Effector CD8-positive, alpha-beta T cell (primary cell): Measurements from ENCODE around the gene PCDHGA6.
"Not testable (repeated sequence)": the region's sequence is repeated elsewhere in the genome, so short reads cannot be mapped to it uniquely, and the experiment has no call there.

Source experiments
- DNase-seq: peaks from one replicate; lab custom pipeline; 2025; lab: John Stamatoyannopoulos, UW

PCDHGA6 gene

GRCh38 chr5:141359790-141360426 is 13.8 kb upstream of the PCDHGA6 start, which contains the start of gene PCDHGB2:
TSS of gene PCDHGB2 (plus strand) at chr5:141359994. CDS start at chr5:141360136, 142 bp downstream.
- no peak for DNase-seq

DNA sequence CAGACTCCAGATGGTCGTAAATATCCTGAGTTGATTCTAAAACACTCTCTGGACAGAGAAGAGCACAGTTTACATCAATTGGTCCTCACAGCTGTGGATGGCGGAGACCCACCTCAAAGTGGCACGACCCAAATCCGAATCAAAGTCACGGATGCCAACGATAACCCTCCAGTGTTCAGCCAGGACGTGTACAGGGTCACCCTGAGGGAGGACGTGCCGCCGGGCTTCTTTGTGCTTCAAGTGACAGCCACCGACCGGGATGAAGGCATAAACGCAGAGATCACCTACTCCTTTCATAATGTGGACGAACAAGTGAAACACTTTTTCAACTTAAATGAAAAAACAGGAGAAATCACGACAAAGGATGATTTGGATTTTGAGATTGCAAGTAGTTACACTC is 13.0 kb upstream of the PCDHGA6 start:
- DNase-seq = no peak

GRCh38 chr5:141362719-141363118 is 11.0 kb upstream of the PCDHGA6 start:
- DNase-seq = no peak

- DNase-seq = no peak
Observed at GRCh38 chr5:141363952-141364660, 9.6 kb upstream of the PCDHGA6 start, which contains the start of gene PCDHGA5. TSS of gene PCDHGA5 (plus strand) at chr5:141364162. CDS start at chr5:141364331, 169 bp downstream.

- no peak for DNase-seq
Observed at GRCh38 chr5:141366016-141366896, 7.4 kb upstream of the PCDHGA6 start.

DNA sequence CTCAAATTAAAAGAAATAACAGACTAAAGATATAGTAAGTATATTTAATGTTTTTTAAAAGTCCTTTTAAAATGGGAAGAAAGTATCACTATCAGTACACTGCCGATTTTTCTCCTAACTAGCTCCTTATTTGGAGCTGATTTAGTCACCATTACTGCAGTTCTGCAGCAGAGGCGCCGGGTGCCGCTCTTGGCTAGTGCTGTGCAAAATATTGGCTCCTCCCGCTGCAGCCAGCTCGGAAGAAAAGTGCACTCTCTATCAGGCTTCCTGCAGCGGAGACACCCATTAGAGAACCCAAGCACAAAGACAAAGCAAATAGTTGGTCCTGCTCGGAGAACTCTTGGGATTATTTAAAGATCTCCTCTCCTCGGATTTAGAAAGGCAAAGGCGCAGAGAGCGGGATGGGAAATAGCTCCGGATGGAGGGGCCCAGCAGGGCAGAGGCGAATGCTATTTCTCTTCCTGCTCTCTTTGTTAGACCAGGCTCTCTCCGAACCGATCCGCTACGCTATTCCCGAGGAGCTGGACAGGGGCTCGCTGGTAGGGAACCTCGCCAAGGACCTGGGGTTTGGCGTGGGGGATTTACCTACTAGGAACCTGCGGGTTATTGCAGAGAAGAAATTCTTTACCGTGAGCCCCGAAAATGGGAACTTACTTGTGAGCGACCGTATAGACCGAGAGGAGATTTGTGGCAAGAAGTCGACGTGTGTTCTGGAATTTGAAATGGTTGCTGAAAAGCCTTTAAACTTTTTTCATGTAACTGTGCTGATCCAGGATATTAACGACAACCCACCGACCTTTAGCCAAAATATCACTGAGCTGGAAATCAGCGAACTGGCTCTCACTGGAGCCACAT is 3.5 kb upstream of the PCDHGA6 start, which contains the start of gene PCDHGB3:
Gene PCDHGB3, plus strand, starts transcription at position 249 of the 855 bp plus-strand sequence. Its CDS starts 153 bp downstream, at position 402.
- DNase-seq = no peak

DNA sequence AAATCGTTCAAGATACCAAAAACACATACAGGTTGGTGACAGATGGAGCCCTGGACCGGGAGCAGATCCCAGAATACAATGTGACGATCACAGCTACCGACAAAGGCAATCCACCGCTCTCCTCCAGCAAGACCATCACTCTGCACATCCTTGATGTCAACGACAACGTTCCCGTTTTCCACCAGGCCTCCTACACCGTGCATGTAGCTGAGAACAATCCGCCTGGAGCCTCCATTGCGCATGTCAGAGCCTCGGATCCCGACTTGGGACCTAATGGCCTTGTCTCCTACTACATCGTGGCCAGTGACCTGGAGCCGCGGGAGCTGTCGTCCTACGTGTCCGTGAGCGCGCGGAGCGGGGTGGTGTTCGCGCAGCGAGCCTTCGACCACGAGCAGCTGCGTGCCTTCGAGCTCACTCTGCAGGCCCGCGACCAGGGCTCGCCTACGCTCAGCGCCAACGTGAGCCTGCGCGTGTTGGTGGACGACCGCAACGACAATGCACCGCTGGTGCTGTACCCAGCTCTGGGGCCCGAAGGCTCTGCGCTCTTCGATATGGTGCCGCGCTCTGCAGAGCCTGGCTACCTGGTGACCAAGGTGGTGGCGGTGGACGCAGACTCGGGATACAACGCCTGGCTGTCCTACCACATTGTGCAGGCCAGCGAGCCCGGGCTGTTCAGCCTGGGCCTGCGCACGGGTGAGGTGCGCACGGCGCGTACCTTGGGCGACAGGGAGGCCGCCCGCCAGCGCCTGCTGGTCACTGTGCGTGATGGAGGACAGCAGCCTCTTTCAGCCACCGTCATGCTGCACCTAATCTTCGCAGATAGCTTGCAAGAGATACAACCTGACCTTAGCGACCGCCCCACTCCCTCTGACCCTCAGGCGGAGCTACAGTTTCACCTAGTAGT is 1.9 kb upstream of the PCDHGA6 start:
- DNase-seq = no peak

- no peak for DNase-seq
Observed at GRCh38 chr5:141374627-141375026, 936 bp downstream of the PCDHGA6 start.

GRCh38 chr5:141375444-141376155 is 1.9 kb downstream of the PCDHGA6 start:
- DNase-seq = not testable (repeated sequence)

DNA sequence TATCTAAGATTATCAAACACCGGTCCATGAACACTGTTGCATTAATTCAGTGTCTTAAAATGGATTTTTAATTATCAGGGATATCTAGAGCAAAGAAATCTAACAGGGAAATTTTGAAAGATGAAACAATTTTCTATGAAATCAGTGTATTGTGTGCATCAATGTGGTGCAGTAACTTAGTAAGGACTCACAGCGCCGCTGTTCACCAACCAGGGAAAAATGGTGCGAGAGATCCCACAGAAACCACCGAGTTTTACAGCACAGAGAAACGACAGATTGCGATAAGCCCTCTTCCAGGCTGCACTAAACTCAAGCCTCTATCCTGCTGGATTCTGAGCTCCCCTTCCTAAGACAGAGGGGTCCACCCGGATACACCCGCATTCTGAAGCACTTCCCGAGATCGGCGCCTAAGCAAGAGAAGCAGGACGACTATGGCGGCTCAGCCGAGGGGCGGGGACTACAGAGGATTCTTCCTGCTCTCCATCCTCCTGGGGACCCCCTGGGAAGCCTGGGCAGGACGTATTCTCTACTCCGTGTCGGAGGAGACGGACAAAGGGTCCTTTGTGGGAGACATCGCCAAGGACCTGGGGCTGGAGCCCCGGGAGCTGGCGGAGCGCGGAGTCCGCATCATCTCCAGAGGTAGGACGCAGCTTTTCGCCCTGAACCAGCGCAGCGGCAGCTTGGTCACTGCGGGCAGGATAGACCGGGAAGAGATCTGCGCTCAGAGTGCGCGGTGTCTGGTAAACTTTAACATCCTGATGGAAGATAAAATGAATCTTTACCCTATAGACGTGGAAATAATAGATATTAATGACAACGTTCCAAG is 9.0 kb downstream of the PCDHGA6 start, which contains the start of gene PCDHGA7:
Gene PCDHGA7, plus strand, starts transcription at position 274 of the 826 bp plus-strand sequence. Its CDS starts 158 bp downstream, at position 432.
- DNase-seq = no peak

GRCh38 chr5:141383345-141383744 is 9.7 kb downstream of the PCDHGA6 start:
- DNase-seq = no peak

GRCh38 chr5:141384471-141385267 is 11.0 kb downstream of the PCDHGA6 start:
- no peak for DNase-seq

GRCh38 chr5:141387557-141388311 is 14.0 kb downstream of the PCDHGA6 start, which contains the start of gene PCDHGB4:
TSS of gene PCDHGB4 (plus strand) at chr5:141387698. CDS start at chr5:141387885, 187 bp downstream.
- DNase-seq = not testable (repeated sequence)

DNA sequence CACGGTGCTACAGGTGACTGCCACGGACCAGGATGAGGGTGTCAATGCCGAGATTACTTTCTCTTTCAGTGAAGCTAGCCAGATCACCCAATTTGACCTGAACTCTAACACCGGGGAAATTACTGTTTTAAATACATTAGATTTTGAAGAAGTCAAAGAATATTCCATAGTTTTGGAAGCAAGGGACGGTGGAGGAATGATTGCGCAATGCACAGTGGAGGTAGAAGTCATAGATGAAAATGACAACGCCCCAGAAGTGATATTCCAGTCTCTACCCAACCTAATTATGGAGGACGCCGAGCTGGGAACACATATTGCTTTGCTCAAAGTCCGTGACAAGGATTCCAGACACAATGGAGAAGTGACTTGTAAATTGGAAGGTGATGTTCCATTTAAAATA is 15.0 kb downstream of the PCDHGA6 start:
- DNase-seq = no peak

DNA sequence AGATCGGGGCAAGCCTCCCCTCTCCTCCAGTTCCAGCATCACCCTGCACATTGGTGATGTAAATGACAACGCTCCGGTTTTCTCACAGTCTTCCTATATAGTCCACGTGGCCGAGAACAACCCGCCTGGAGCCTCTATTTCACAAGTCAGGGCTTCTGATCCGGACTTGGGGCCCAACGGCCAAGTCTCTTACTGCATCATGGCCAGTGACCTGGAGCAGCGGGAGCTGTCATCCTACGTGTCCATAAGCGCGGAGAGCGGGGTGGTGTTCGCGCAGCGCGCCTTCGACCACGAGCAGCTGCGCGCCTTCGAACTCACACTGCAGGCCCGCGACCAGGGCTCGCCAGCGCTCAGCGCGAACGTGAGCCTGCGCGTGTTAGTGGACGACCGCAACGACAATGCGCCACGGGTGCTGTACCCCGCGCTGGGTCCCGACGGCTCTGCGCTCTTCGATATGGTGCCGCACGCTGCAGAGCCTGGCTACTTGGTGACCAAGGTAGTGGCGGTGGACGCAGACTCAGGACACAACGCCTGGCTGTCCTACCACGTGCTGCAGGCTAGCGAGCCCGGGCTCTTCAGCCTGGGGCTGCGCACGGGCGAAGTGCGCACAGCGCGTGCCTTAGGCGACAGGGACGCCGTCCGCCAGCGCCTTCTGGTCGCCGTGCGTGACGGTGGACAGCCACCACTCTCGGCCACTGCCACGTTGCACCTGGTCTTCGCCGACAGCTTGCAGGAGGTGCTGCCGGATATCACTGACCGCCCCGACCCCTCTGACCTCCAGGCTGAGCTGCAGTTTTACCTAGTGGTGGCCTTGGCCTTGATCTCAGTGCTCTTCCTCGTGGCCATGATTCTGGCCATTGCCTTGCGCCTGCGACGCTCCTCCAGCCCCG is 15.7 kb downstream of the PCDHGA6 start:
- DNase-seq = no peak
